B cell (primary cell): ENCODE data around the gene DDR2. TPM values are rescaled to one million over a fixed set of nuclear protein-coding genes. Genes with fewer than 3 reads are reported as not detected.

ENCODE experiments used
- ATAC-seq: fragments of 200-7000 bp; cut with Tn5 transposase; one replicate; pipeline ENCODE4 v1.10.0; 2021; ENCODE audit warnings: low read depth, mild to moderate bottlenecking, moderate number of reproducible peaks, moderate library complexity
- CTCF ChIA-PET: fragments of 350-600 bp; sonication (Branson Sonifier 250); formaldehyde crosslinking; loops from one replicate; lab custom pipeline; 2021; ENCODE audit warnings: antibody characterized with exemption, inconsistent platforms; lab: Charles Lee
- POLR2A ChIA-PET: fragments of 350-600 bp; sonication (Branson Sonifier 250); formaldehyde crosslinking; loops from one replicate; lab custom pipeline; 2021; ENCODE audit warnings: antibody characterized with exemption; lab: Charles Lee
- DNase-seq: peaks from one replicate; pipeline ENCODE4 v3.0.0; 2013
- H2AFZ ChIP-seq: 2 replicates; pipeline ENCODE4 v1.6.1; 2012; ENCODE audit warnings: mild to moderate bottlenecking, low read depth, low read length; ENCODE audit not compliant: insufficient read depth, poor library complexity, severe bottlenecking
- H3K27ac ChIP-seq, 2 donors: 1 replicate in 1 of 2; 2 replicates in 1 of 2; pipeline ENCODE4 v1.5.1; 2012 to 2013; ENCODE audit warnings: low read length in 2 of 2, mild to moderate bottlenecking in 2 of 2, moderate library complexity in 1 of 2
- H3K27me3 ChIP-seq, 4 experiments: fragments of 200-600 bp in 1 of 4; sonication (generic) in 1 of 4; replicated peaks in 1 of 4; 1 replicate in 2 of 4; 2 replicates in 2 of 4; pipeline versions ENCODE4 v1.6.1 to v1.7.0; 2013 to 2016; ENCODE audit warnings: low read length in 3 of 4, mild to moderate bottlenecking in 2 of 4, mixed read lengths in 1 of 4, moderate library complexity in 1 of 4; ENCODE audit not compliant: insufficient read depth in 4 of 4, control insufficient read depth in 3 of 4; ENCODE audit errors: control extremely low read depth in 1 of 4
- H3K36me3 ChIP-seq, 2 experiments: replicated peaks in 1 of 2; 1 replicate in 1 of 2; 2 replicates in 1 of 2; pipeline versions ENCODE4 v1.6.1 to v1.7.1; 2013; ENCODE audit warnings: low read length in 1 of 2; ENCODE audit not compliant: insufficient read depth in 2 of 2, control insufficient read depth in 1 of 2; ENCODE audit errors: control extremely low read depth in 1 of 2, extremely low read depth in 1 of 2
- H3K4me1 ChIP-seq, 2 donors: fragments of 200-600 bp in 1 of 2; sonication (generic) in 1 of 2; 1 replicate in 1 of 2; 2 replicates in 1 of 2; pipeline versions ENCODE4 v1.5.1 to v1.6.1; 2013 to 2017; ENCODE audit warnings: low read length in 2 of 2; ENCODE audit not compliant: control insufficient read depth in 2 of 2, insufficient read depth in 2 of 2
- H3K4me2 ChIP-seq: replicated peaks from 2 replicates; pipeline ENCODE3; 2012; ENCODE audit warnings: mild to moderate bottlenecking, low read depth, low read length; ENCODE audit not compliant: poor library complexity, severe bottlenecking
- H3K4me3 ChIP-seq, 5 experiments: fragments of 200-600 bp in 1 of 5; sonication (generic) in 1 of 5; 1 replicate in 3 of 5; 2 replicates in 2 of 5; pipeline versions ENCODE4 v1.5.1 to v1.7.0; 2011 to 2016; ENCODE audit warnings: low read length in 4 of 5, mild to moderate bottlenecking in 4 of 5, low read depth in 2 of 5, control low read depth in 1 of 5, moderate library complexity in 1 of 5; ENCODE audit not compliant: insufficient read depth in 1 of 5; ENCODE audit errors: control extremely low read depth in 1 of 5, extremely low read depth in 1 of 5
- H3K79me2 ChIP-seq: fragments of 200-600 bp; sonication (generic); one replicate; pipeline ENCODE4 v1.6.0; 2016; ENCODE audit warnings: low read length; ENCODE audit not compliant: control insufficient read depth, insufficient read depth
- H3K9ac ChIP-seq: fragments of 200-600 bp; sonication (generic); 2 replicates; pipeline ENCODE4 v1.6.1; 2017; ENCODE audit warnings: mild to moderate bottlenecking, low read length, moderate library complexity
- H3K9me3 ChIP-seq, 3 donors: one replicate each; pipeline versions ENCODE4 v1.6.1 to v1.7.1; 2013; ENCODE audit warnings: low read length in 2 of 3; ENCODE audit not compliant: control insufficient read depth in 2 of 3, insufficient read depth in 1 of 3; ENCODE audit errors: control extremely low read depth in 1 of 3
- H4K20me1 ChIP-seq: 2 replicates; pipeline ENCODE4 v1.6.0; 2012; ENCODE audit warnings: mild to moderate bottlenecking, low read length; ENCODE audit not compliant: insufficient read depth, control insufficient read depth, poor library complexity, severe bottlenecking
- H3K27ac Mint-ChIP-seq: one replicate; pipeline ENCODE4 v1.8.0; 2021; ENCODE audit warnings: mixed read lengths
- H3K27me3 Mint-ChIP-seq: one replicate; pipeline ENCODE4 v1.8.0; 2021; ENCODE audit warnings: mixed read lengths
- H3K4me1 Mint-ChIP-seq: one replicate; pipeline ENCODE4 v1.8.0; 2021; ENCODE audit warnings: mixed read lengths
- H3K4me3 Mint-ChIP-seq: one replicate; pipeline ENCODE4 v1.8.0; 2021; ENCODE audit warnings: mixed read lengths
- H3K9me3 Mint-ChIP-seq: one replicate; pipeline ENCODE4 v1.8.0; 2022; ENCODE audit warnings: mixed read lengths; ENCODE audit not compliant: insufficient read depth
- EZH2 ChIP-seq: IDR thresholded peaks from 2 replicates; pipeline ENCODE4 v1.6.1; 2012; ENCODE audit warnings: borderline replicate concordance, low read depth, mild to moderate bottlenecking, moderate library complexity, low read length; ENCODE audit not compliant: insufficient read depth, poor library complexity, severe bottlenecking
- WGBS: methylation state at CpG from one replicate; pipeline ENCODE4 v1.1.5; 2013; ENCODE audit warnings: missing lambda C conversion rate; ENCODE audit not compliant: insufficient coverage; 5-methylcytosine and 5-hydroxymethylcytosine counted together
- intact Hi-C: fragments of 100-400 bp; cut with micrococcal nuclease; formaldehyde crosslinking; loops from one replicate; pipeline ENCODE4 v1.10.0; 2022
- polyA plus RNA-seq: library from polyadenylated mRNA; depleted of rRNA; stranded (reverse); fragments of >200 nt; gene quantifications from 2 replicates; pipeline ENCODE4 v1.2.3, GENCODE V29; 2012
- total RNA-seq, 2 donors: library from RNA; stranded (reverse); fragments of 120-200 nt in 1 of 2; gene quantifications; 1 replicate in 1 of 2; 2 replicates in 1 of 2; pipeline versions ENCODE4 v1.2.3 to v1.2.4, GENCODE V29; 2013 to 2022
- TF ChIP-seq, protein P1 (sequence below): fragments of 200-600 bp; IDR thresholded peaks from one replicate; pipeline ENCODE4 v1.8.0; 2022; ENCODE audit warnings: antibody characterized with exemption, mild to moderate bottlenecking

The DDR2 gene
- total and polyA plus RNA-seq, 2 donors (not counting 1 experiment from before 2014, with no cell fraction given) = 0.12 to 0.24 TPM

DNA sequence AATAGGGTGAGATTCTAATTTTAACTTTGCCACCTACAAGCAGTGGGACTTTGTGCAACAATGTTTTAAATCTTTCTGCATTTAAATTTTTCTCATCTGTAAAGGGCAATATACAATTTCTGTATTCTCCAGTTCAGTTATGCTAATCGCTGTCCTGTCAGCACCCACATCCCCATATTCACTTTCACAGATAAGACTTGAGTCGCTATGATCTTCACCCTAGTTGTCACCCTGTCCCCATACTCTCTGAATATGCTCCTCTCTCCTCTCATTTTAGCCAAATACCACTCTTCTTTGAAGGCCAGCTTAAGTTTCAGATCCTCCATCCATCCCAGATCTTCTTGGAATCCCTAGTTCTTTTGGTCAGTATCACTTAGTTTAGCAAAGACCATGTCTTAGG is 8.8 kb downstream of the DDR2 start:
- H3K27ac ChIP-seq = no peak overlapping the region
- no peaks in the 10 kb centered on the region for H3K79me2 ChIP-seq
- H2AFZ ChIP-seq = no peak overlapping the region
- no peak for DNase-seq
- no peaks in the 10 kb centered on the region for H3K36me3 ChIP-seq
- H3K9me3 Mint-ChIP-seq = no peaks in the 10 kb centered on the region
- TF ChIP-seq, protein P1, sequence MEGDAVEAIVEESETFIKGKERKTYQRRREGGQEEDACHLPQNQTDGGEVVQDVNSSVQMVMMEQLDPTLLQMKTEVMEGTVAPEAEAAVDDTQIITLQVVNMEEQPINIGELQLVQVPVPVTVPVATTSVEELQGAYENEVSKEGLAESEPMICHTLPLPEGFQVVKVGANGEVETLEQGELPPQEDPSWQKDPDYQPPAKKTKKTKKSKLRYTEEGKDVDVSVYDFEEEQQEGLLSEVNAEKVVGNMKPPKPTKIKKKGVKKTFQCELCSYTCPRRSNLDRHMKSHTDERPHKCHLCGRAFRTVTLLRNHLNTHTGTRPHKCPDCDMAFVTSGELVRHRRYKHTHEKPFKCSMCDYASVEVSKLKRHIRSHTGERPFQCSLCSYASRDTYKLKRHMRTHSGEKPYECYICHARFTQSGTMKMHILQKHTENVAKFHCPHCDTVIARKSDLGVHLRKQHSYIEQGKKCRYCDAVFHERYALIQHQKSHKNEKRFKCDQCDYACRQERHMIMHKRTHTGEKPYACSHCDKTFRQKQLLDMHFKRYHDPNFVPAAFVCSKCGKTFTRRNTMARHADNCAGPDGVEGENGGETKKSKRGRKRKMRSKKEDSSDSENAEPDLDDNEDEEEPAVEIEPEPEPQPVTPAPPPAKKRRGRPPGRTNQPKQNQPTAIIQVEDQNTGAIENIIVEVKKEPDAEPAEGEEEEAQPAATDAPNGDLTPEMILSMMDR = no peak
- no peak for TF ChIP-seq EZH2
- 100% methylated on average over 2 of the region's 2 CpGs for WGBS
- ChIA-PET POLR2A (no interaction called here), CTCF (interaction anchor here (0.9 kb wide), 1 partner anchor 24 kb away, joined by 3 read pairs; no protein-coding TSS in a partner anchor)
- no peaks in the 10 kb centered on the region for H3K4me1 ChIP-seq
- H3K9me3 ChIP-seq = no peaks in the 10 kb centered on the region
- H4K20me1 ChIP-seq = no peaks in the 10 kb centered on the region
- H3K27me3 ChIP-seq = peaks cover 0 to 3% (median 0%) of the 10 kb centered on the region in 4 experiments
- no peak overlapping the region for H3K4me3 ChIP-seq
- no peak for ATAC-seq
- H3K4me3 Mint-ChIP-seq = no peak overlapping the region
- no peak overlapping the region for H3K27ac Mint-ChIP-seq
- no peak overlapping the region for H3K9ac ChIP-seq
- no peak overlapping the region for H3K4me2 ChIP-seq
- intact Hi-C loops = no loop called here
- peaks cover 14% of the 10 kb centered on the region for H3K27me3 Mint-ChIP-seq
- H3K4me1 Mint-ChIP-seq = peaks cover 2% of the 10 kb centered on the region

DNA sequence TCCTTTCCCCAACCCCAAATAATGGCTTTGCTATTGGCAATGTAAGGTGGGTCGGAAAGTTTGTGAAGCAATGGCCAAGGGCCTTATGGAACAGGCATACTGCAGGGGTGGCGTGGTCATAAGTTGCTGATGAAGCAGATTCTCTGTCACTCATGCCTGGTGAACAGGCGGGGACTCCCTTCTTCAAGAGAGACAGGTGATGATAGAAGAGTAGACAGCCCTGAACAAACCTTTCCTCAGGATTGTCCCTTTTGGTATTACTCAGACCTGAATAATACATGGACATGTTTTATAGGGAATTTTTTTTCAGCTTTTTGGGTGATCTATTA is 12.7 kb downstream of the DDR2 start:
- peaks cover 20% of the 10 kb centered on the region for H3K27me3 Mint-ChIP-seq
- Histone ChIP-seq H4K20me1 (no peaks in the 10 kb centered on the region), H2AFZ (no peak overlapping the region), H3K4me1 (no peaks in the 10 kb centered on the region), H3K79me2 (no peaks in the 10 kb centered on the region), H3K27ac (no peak overlapping the region), H3K4me2 (no peak overlapping the region), H3K9me3 (no peaks in the 10 kb centered on the region), H3K9ac (no peak overlapping the region), H3K4me3 (no peak overlapping the region), H3K27me3 (peaks cover 0 to 3% (median 0%) of the 10 kb centered on the region in 4 experiments), H3K36me3 (no peaks in the 10 kb centered on the region)
- DNase-seq (no peak), ATAC-seq (no peak)
- H3K27ac Mint-ChIP-seq = no peak overlapping the region
- POLR2A ChIA-PET = no interaction called here
- no peak for TF ChIP-seq EZH2
- TF ChIP-seq, protein P1 = no peak
- no peaks in the 10 kb centered on the region for H3K9me3 Mint-ChIP-seq
- H3K4me3 Mint-ChIP-seq = no peak overlapping the region
- CTCF ChIA-PET = no interaction called here
- intact Hi-C loops = no loop called here
- WGBS = 89% methylated on average over 2 of the region's 3 CpGs
- H3K4me1 Mint-ChIP-seq = no peaks in the 10 kb centered on the region
